Hypothalamus (tissue), 51 donors: ENCODE measurements around the gene CHSY1.
A peak's percentile ranks its signal among the peaks of the same experiment; 100 is the strongest.

ENCODE experiments used
- DNase-seq, 51 donors: peaks; one replicate each; lab custom pipeline; 2025; lab: John Stamatoyannopoulos, UW

Gene CHSY1

GRCh38 chr15:101139986-101140696 is 111.7 kb downstream of the CHSY1 start:
- DNase-seq: no peak

- no peak for DNase-seq
These were observed 112.7 kb downstream of the CHSY1 start for GRCh38 chr15:101138913-101139880.

GRCh38 chr15:101138086-101138660 is 113.7 kb downstream of the CHSY1 start:
- DNase-seq: no peak

- DNase-seq: no peak
These were observed 114.4 kb downstream of the CHSY1 start for GRCh38 chr15:101137312-101137940.

GRCh38 chr15:101136381-101137268 is 115.2 kb downstream of the CHSY1 start:
- no peak for DNase-seq

- DNase-seq: no peak
These were observed 116.2 kb downstream of the CHSY1 start for GRCh38 chr15:101135532-101136166.

GRCh38 chr15:101134780-101135179 is 117.1 kb downstream of the CHSY1 start:
- no peak for DNase-seq

GRCh38 chr15:101133751-101134261 is 118.0 kb downstream of the CHSY1 start:
- DNase-seq: no peak

- DNase-seq: no peak
These were observed 118.7 kb downstream of the CHSY1 start for GRCh38 chr15:101133181-101133460.

GRCh38 chr15:101132390-101133180 is 119.3 kb downstream of the CHSY1 start:
- no peak for DNase-seq

- DNase-seq: no peak
These were observed 120.1 kb downstream of the CHSY1 start for GRCh38 chr15:101131489-101132389.

GRCh38 chr15:101129851-101130380 is 121.9 kb downstream of the CHSY1 start:
- no peak for DNase-seq

- no peak for DNase-seq
These were observed 123.4 kb downstream of the CHSY1 start for GRCh38 chr15:101128221-101129015.

- DNase-seq: peak in 42 of 51 donors; percentile 7 to 80 (median 52)
These were observed 124.3 kb downstream of the CHSY1 start for GRCh38 chr15:101127506-101128076.

- DNase-seq: no peak
These were observed 125.0 kb downstream of the CHSY1 start for GRCh38 chr15:101126618-101127505.
